HG02981 (cell line): ENCODE data around the gene FAM171A2.
"Not testable (repeated sequence)": the region's sequence is repeated elsewhere in the genome, so short reads cannot be mapped to it uniquely, and the experiment has no call there.

Source experiments
- ATAC-seq: cut with Tn5 transposase; IDR thresholded peaks from one replicate; pipeline ENCODE4 v1.9.1; 2021; ENCODE audit warnings: mild to moderate bottlenecking, moderate library complexity; ENCODE audit not compliant: unreplicated experiment

Gene FAM171A2

DNA sequence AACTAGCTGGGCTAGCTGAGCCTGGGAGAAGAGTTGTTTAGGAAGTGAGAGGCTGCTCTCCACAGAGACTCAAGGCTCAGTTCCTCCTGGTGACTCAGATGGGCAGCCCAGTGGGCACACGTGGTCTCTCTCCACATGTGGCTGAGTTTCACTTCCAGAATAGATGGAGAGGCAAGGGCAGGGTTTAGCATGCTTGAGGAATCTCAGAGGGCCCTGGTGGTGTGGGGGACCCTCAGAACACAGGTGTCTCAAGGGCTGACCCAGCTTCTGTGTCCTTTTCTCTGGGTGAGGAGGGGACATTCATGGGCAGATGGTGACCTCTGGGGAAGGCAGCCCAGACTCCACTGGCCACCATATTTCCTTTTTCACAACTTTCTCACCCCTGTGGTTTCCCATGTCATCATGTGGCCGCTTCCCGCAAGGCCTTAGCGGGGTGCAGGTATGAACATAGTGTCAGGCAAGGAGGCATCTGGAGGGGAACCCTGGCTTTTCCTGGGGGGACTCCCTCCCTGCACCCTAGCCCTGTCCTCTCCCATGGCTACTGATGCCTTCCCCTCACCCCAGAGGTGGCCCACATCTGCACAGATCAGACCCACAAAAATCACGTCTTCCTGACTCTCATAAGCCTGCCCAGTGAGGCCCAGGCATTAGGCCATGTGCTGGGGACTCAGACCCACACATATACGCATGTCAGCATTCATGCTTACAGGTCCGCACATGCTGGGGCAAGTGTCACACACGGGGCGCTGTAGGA lies 15.2 kb downstream of the FAM171A2 start:
- peak; percentile 46 for ATAC-seq

DNA sequence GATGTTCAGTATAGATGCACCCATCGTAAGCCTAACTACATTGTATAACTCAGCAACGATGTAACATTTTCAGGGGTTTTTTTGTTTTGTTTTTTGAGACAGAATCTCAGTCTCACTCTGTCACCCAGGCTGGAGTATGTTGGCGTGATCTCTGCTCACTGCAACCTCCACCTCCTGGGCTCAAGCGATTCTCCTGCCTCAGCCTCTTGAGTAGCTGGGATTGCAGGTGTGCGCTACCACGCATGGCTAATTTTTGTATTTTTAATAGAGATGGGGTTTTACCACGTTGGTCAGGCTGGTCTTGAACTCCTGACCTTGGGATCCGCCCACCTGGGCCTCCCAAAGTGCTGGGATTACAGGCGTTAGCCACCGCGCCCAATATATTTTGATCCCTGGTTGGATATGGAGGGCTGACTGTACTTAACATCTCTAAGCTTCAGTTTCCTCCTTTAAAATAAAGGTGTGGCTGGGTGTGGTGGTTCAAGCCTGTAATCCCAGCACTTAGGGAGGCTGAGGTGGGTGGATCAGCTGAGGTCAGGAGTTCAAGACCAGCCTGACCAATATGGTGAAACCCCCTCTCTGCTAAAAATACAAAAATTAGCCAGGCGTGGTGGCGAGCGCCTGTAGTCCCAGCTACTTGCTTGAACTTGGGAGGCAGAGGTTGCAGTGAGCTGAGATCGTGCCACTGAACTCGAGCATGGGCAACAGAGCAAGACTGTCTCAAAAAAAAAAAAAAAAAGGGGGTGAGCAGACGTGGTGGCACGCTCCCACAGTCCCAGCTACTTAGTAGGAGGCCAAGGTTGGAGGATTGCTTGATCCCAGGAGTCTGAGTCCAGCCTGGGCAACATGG lies 16.2 kb downstream of the FAM171A2 start:
- not testable (repeated sequence) for ATAC-seq

GRCh38 chr17:44346064-44346844 lies 17.4 kb downstream of the FAM171A2 start:
- ATAC-seq, result no peak

- peak; percentile 4 for ATAC-seq
Observed at GRCh38 chr17:44345454-44346026, 18.1 kb downstream of the FAM171A2 start.

DNA sequence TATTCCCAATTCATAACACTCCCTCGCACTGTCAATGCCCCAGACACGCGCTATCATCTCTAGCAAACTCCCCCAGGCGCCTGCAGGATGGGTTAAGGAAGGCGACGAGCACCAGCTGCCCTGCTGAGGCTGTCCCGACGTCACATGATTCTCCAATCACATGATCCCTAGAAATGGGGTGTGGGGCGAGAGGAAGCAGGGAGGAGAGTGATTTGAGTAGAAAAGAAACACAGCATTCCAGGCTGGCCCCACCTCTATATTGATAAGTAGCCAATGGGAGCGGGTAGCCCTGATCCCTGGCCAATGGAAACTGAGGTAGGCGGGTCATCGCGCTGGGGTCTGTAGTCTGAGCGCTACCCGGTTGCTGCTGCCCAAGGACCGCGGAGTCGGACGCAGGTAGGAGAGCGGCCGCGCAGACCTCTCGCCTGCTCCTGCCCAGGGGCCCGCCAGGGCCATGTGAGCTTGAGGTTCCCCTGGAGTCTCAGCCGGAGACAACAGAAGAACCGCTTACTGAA lies 18.7 kb downstream of the FAM171A2 start, which contains the start of gene GRN:
Gene GRN (plus strand): TSS at position 364 of the 515 bp plus-strand sequence. CDS start 3,863 bp downstream, outside the sequence.
- ATAC-seq, result peak; percentile 47

DNA sequence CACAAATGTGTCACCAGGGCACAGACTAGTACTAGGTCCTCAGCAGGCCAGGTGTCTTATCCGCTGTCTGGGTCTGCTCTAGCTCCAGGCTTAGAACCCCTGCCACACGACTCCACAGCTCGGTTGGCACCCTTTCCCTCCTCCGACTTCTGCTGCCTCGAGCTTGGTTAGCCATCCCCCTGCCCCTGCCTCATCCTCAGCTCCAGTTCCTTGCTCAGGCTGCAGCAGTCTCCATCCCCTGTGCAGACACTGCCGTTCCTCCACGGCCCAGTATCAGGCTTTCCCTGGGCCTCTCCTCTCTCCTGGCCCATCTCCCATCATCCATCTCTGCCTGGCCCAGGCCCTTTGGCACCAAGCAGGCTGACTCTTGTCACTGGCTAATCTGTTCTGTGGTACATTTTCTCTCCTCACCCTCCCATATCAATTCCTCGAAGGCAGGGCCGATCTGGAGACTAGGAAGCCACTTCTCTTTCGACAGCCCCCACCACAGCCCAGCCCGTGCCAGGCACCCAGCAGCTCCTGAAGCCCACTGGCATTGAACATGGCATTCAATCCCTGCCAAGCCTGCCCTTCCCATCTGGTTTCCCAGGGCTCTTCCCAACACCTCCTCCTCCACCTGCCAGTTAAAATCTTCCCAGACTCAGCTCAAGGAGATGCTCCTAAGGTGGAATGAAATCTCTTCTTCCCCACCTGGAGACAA lies 20.0 kb downstream of the FAM171A2 start:
- no peak for ATAC-seq

DNA sequence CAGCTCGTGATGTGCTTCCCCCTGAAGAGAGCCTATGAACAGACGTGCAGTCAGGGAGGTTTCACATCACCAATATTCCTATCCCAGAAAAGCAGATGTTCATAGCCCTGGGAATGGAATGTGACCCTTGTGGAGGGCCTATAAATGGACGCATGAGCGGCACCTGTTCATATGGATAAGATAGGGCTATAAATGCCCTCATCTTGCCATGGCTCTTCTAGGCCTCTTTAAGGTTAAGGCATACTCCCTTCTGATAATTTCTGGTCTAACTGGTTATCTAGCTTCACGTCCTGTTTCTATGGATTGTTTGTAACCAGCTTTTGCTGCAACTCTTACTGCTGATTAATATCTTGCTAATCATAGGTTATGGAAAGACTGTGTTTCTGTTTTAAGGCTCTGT lies 23.1 kb downstream of the FAM171A2 start:
- ATAC-seq, result not testable (repeated sequence)

DNA sequence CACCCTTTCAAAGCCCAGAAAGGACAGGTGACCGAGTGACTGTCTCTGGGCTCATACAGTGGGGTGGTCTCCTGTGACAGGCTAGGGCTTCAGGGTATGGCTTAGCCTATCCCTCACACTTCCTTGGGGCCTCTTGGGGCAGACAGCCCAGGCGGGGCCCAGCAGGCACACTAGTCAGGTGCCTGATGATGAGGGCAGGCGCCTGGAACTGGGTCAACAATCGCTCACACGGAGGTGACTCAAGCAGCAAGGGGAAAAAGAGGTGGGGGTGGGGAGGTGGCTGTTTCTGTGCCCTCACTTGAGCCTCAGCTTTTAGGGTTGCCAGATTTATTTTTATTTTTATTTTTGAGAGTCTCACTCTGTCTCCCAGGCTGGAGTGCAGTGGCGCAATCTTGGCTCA lies 25.0 kb downstream of the FAM171A2 start:
- ATAC-seq, result no peak

- ATAC-seq, result no peak
Observed at GRCh38 chr17:44335968-44336367, 27.7 kb downstream of the FAM171A2 start.

GRCh38 chr17:44335564-44335963 lies 28.1 kb downstream of the FAM171A2 start:
- no peak for ATAC-seq

DNA sequence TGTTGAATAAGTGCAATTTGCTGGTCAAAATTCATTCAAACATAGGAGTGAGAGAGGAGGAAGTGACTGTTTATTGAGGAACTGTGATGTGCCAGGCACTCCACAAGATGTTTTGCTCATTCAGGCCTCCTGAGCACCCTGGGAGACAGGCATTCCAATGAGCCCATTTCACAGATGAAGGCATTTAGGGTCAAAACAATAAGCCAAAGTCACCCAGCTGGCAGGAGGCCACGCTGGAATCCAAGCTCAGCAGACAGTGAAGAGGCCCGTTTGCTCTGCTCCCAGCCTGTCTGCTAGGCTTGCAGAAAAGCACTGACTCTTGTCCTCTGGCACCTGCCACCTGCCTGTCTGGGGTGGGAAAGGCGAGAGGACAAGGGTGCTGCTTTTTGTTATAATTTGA lies 28.9 kb downstream of the FAM171A2 start:
- ATAC-seq, result no peak

DNA sequence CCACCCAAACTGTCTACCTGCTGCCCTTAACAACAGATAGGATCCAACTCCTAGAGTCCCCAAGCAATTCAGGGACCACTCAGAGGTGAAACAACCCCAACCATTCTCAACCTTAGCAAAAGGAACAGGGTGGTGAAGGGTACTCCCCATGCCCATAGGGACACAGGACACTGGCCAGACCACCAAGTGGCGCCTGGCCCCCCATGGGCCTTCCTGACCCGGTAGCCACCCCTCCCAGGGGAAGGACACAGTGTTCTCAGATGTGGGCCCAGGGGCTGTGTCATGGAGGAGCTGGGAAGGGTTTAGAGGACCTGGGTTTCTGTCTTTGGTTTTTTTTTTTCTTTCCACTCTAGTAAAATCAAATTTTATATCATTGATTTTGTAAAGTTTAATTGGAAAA lies 29.3 kb downstream of the FAM171A2 start:
- no peak for ATAC-seq

GRCh38 chr17:44333371-44333770 lies 30.3 kb downstream of the FAM171A2 start:
- ATAC-seq, result no peak

DNA sequence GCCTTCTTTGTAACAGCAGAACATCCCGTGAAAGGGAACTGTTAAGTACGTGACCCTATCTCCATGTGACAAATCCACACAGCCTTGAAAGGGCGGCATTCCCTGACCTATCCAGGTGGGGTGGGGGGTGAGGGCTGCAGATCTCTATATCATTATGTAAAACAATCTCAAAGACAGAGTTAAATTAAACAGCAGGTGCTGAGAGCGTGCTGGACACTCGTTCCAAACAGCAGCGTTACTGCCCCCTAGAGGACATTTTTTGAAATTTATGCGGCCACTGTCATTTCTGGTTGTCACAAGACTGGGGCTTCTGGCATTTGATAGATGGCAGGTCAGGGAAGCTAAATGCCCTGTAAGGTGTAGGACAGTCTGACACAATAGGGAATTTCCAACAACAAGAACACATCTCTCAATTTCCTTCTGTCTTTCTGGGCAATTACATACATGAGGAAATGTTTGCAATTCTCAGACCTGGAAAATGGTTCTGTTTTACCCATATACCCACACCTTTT lies 32.3 kb downstream of the FAM171A2 start:
- no peak for ATAC-seq

- not testable (repeated sequence) for ATAC-seq
Observed at GRCh38 chr17:44330263-44330662, 33.4 kb downstream of the FAM171A2 start.

GRCh38 chr17:44329516-44329915 lies 34.1 kb downstream of the FAM171A2 start:
- ATAC-seq, result not testable (repeated sequence)

DNA sequence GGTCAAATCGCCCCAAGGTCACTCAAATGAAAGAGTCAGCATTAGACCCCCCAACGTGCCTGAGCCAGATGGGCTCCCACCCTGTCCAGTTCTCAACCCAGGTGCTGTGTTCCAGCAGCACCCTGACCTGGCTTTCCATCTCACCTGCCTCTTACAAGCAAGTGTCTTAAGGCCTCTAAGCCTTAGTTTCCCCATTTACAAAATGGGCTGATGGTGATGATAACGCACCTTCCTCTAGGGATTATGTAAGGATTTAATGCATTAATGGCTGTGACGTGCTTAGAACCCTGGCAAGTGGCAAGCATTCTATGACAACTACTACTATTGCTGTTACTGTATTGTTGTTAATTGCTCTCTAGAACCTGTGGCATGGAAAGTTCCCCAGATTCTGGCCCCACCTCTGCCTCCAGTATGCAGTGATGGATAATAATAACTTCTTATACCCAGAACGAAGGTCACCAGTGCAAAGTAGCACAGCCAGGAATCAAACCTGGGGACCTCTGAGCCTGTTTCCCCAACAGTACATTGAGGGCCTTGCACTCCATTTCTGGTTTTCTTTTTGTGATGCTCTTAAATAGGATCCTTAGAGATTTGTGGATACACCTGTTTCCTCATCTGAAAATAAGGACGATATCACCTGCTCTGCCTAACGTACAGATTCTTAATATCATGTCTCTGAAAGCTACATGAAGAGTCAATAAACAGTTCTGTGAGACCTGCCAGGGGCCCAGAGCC lies 35.8 kb downstream of the FAM171A2 start:
- no peak for ATAC-seq

DNA sequence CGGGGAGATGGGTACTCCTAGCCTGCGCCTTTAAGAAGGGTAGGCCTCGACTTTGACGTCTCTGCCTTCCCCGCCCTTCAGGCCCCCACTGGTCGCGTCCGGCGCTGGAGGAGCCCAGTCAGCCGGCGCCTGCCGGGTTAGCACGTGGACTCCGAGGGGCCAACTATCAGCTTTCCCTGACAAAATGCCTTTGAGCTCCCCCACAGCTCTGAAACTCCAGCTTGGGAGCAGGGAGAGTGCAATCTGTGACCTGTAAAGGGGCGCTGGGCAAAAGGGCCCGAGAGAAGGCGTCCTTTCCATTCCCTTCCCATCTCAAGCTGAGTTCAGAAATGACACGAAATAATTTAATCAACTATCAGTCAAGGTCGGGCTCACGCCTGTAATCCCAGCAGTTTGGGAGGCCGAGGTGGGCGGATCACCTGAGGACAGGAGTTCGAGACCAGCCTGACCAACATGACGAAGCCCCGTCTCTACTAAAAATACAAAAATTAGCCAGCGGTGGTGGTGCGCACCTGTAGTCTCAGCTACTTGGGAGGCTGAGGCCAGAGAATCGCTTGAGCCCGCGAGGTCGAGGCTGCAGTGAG lies 36.7 kb downstream of the FAM171A2 start:
- ATAC-seq, result peak; percentile 42
